GM18526 (cell line): Measurements from ENCODE around the gene KCNAB2.

ENCODE experiments used
- POLR2A ChIP-seq: IDR thresholded peaks from 3 replicates; pipeline ENCODE4 v1.6.1; 2011; ENCODE audit not compliant: insufficient read length; ENCODE audit errors: extremely low read depth

The KCNAB2 gene

GRCh38 chr1:6142036-6142621 lies 96.4 kb downstream of the KCNAB2 start:
- no peak for TF ChIP-seq POLR2A

GRCh38 chr1:6142734-6143133 lies 97.0 kb downstream of the KCNAB2 start:
- no peak for TF ChIP-seq POLR2A

GRCh38 chr1:6143395-6143794 lies 97.7 kb downstream of the KCNAB2 start:
- TF ChIP-seq POLR2A = no peak

GRCh38 chr1:6144175-6144574 lies 98.5 kb downstream of the KCNAB2 start:
- TF ChIP-seq POLR2A = no peak

GRCh38 chr1:6144647-6145395 lies 99.1 kb downstream of the KCNAB2 start:
- no peak for TF ChIP-seq POLR2A

- TF ChIP-seq POLR2A = no peak
These were observed 99.7 kb downstream of the KCNAB2 start for GRCh38 chr1:6145396-6145750.

GRCh38 chr1:6145864-6146410 lies 100.2 kb downstream of the KCNAB2 start:
- no peak for TF ChIP-seq POLR2A

GRCh38 chr1:6148497-6149241 lies 103.0 kb downstream of the KCNAB2 start:
- no peak for TF ChIP-seq POLR2A

- TF ChIP-seq POLR2A = no peak
These were observed 103.9 kb downstream of the KCNAB2 start for GRCh38 chr1:6149597-6149996.

- TF ChIP-seq POLR2A = no peak
These were observed 104.6 kb downstream of the KCNAB2 start for GRCh38 chr1:6150006-6150938.
